ENCODE results near the gene NUP37.

DNA sequence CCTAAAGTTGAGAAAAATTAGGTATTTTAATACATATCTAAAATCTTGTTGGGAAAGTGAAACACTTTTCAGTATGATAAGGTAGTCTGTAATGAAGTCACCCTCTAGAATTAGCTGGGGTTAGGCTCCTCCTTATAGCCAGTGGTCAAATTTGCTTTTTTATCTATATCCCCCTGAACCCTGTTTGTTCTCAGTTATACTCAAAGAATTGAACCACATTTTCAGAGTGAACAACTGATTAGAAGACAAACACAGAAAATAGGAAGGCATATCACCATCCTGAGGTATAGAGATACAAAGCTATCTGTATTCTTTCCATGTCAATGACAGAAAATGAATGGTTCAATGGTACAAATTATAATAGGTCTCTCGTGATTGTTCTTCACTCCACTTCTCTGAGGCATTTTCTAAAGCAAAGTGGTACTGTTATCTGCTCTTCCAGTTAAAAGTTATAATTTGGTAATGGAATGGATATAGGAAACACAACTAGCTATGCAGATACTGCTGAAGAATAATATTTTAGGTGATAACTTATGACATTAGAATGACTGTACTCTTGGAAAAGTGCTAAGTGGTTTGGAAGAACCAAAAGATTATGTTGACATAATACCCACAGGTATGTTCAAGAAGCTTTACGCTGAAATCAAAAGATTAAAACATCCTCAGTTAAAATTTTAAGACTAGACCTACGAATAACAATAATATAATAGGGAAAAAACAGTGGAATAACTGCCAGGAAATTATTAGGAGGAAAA, 85.7 kb downstream of the NUP37 start:
- TF ChIP-seq, protein P1, sequence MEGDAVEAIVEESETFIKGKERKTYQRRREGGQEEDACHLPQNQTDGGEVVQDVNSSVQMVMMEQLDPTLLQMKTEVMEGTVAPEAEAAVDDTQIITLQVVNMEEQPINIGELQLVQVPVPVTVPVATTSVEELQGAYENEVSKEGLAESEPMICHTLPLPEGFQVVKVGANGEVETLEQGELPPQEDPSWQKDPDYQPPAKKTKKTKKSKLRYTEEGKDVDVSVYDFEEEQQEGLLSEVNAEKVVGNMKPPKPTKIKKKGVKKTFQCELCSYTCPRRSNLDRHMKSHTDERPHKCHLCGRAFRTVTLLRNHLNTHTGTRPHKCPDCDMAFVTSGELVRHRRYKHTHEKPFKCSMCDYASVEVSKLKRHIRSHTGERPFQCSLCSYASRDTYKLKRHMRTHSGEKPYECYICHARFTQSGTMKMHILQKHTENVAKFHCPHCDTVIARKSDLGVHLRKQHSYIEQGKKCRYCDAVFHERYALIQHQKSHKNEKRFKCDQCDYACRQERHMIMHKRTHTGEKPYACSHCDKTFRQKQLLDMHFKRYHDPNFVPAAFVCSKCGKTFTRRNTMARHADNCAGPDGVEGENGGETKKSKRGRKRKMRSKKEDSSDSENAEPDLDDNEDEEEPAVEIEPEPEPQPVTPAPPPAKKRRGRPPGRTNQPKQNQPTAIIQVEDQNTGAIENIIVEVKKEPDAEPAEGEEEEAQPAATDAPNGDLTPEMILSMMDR (conservative IDR thresholded peaks at IDR 0.05): no peak
- TF ChIP-seq ZFX (IDR thresholded peaks at IDR 0.05): no peak

Data from C4-2B (cell line).